K562 (cell line): ENCODE measurements around the gene RABL3. TPM values are rescaled to one million over a fixed set of nuclear protein-coding genes. Genes with fewer than 3 reads are reported as not detected.
A peak's percentile ranks its signal among the peaks of the same experiment; 100 is the strongest.

Experiments
- ARID4B ChIP-seq: sonication (generic); formaldehyde crosslinking; IDR thresholded peaks from 2 replicates; pipeline ENCODE4 v1.8.0; 2022; ENCODE audit warnings: mild to moderate bottlenecking, missing genetic modification reagents
- CEBPB ChIP-seq: fragments of 450-650 bp; IDR thresholded peaks from 2 replicates; pipeline ENCODE4 v1.6.1; 2016; ENCODE audit warnings: missing genetic modification characterization, missing compliant biosample characterization
- CHCHD3 ChIP-seq: fragments of 250-450 bp; sonication (Bioruptor Pico); IDR thresholded peaks from 2 replicates; pipeline ENCODE4 v2.1.2; 2022; ENCODE audit warnings: mild to moderate bottlenecking
- GABPA ChIP-seq: fragments of 200-800 bp; sonication (Bioruptor generic); conservative IDR thresholded peaks from 2 replicates; pipeline ENCODE4 v1.6.1; 2016; ENCODE audit warnings: low read depth, missing genetic modification characterization, missing compliant biosample characterization
- MAFF ChIP-seq: IDR thresholded peaks from 2 replicates; pipeline ENCODE4 v1.6.1; 2012; ENCODE audit warnings: low read length, improper control_type of control experiment
- MEIS2 ChIP-seq: fragments of 450-650 bp; IDR thresholded peaks from 2 replicates; pipeline ENCODE4 v1.6.1; 2014; ENCODE audit warnings: mild to moderate bottlenecking; ENCODE audit not compliant: partially characterized antibody
- MYC ChIP-seq, 2 experiments: fragments of 250-450 bp in 1 of 2; sonication (Bioruptor Pico) in 1 of 2; IDR thresholded peaks; 2 replicates each; pipeline versions ENCODE4 v1.5.1 to v1.6.1; 2012 to 2021; ENCODE audit warnings: low read depth in 2 of 2, borderline replicate concordance in 1 of 2, improper control_type of control experiment in 1 of 2, low read length in 1 of 2, mild to moderate bottlenecking in 1 of 2, moderate library complexity in 1 of 2
- NCOA1 ChIP-seq: fragments of 450-650 bp; IDR thresholded peaks from 2 replicates; pipeline ENCODE4 v1.6.1; 2016; ENCODE audit warnings: low read depth
- PHF21A ChIP-seq: fragments of 450-650 bp; IDR thresholded peaks from 2 replicates; pipeline ENCODE4 v1.6.1; 2017; ENCODE audit warnings: low read depth, borderline replicate concordance
- PRMT5 ChIP-seq: sonication (generic); formaldehyde crosslinking; IDR thresholded peaks from 2 replicates; pipeline ENCODE4 v1.5.0; 2020; ENCODE audit warnings: missing genetic modification reagents
- RREB1 ChIP-seq: fragments of 250-450 bp; sonication (Bioruptor Pico); IDR thresholded peaks from 2 replicates; pipeline ENCODE4 v1.4.0; 2020
- SNIP1 ChIP-seq: fragments of 450-650 bp; IDR thresholded peaks from 2 replicates; pipeline ENCODE4 v1.7.1; 2017; ENCODE audit warnings: low read depth, mild to moderate bottlenecking
- TFAM ChIP-seq: fragments of 250-450 bp; sonication (Bioruptor Pico); conservative IDR thresholded peaks from 2 replicates; pipeline ENCODE4 v1.5.0; 2021; ENCODE audit warnings: mild to moderate bottlenecking, moderate library complexity
- THRA ChIP-seq: fragments of 450-650 bp; IDR thresholded peaks from 2 replicates; pipeline ENCODE4 v1.6.1; 2017; ENCODE audit warnings: mild to moderate bottlenecking, moderate library complexity
- TOE1 ChIP-seq, 2 experiments: fragments of 450-650 bp in 1 of 2; sonication (generic) in 1 of 2; formaldehyde crosslinking in 1 of 2; IDR thresholded peaks; 2 replicates each; pipeline versions ENCODE4 v1.7.1 to v1.8.0; 2016 to 2022; ENCODE audit warnings: borderline replicate concordance in 2 of 2, mild to moderate bottlenecking in 2 of 2, antibody characterized with exemption in 1 of 2, inconsistent platforms in 1 of 2, low read depth in 1 of 2, missing genetic modification reagents in 1 of 2, moderate library complexity in 1 of 2
- WHSC1 ChIP-seq: IDR thresholded peaks from one replicate; pipeline ENCODE4 v1.6.1; 2012; ENCODE audit warnings: low read length, control low read depth, inconsistent platforms
- polyA plus RNA-seq, 8 experiments: library from polyadenylated mRNA; depleted of rRNA in 4 of 8; stranded (reverse) in 5 of 8; unstranded in 3 of 8; fragments of >200 nt; fragmentation: Nextera tagmentation in 2 of 8; fragmentation: Illumina TruSeq in 1 of 8; extraction: Ambion mirVana in 2 of 8; extraction: Trizol in 1 of 8; gene quantifications; 2 replicates each; pipeline versions ENCODE4 v1.2.1 to v1.2.3, GENCODE V29; 2011 to 2014; ENCODE audit warnings: inconsistent platforms in 1 of 8, missing spikeins in 1 of 8
- total RNA-seq, 7 experiments: library from RNA; depleted of rRNA in 6 of 7; stranded (reverse); fragments of >200 nt in 6 of 7; fragmentation: Illumina TruSeq in 2 of 7; extraction: Trizol in 2 of 7; gene quantifications; 2 replicates each; pipeline versions ENCODE4 v1.2.1 to v1.2.3, GENCODE V29; 2011 to 2021; ENCODE audit warnings: low replicate concordance in 1 of 7

The RABL3 gene
- total and polyA plus RNA-seq, 9 of the 15 experiments (the other 6 are each of a cell fraction or from before 2014, with no cell fraction given), result 6.5 to 30.7 (median 12.3) TPM

GRCh38 chr3:120693439-120694171 lies 48.7 kb downstream of the RABL3 start (continued):
- no peak for TF ChIP-seq THRA
- TF ChIP-seq MEIS2, result peak; percentile 36
- TF ChIP-seq TOE1 (IDR thresholded peaks at IDR 0.05; ENCODE audit: borderline replicate concordance), result no peak
- no peak for TF ChIP-seq TOE1 (CRISPR knock-in tag; IDR thresholded peaks at IDR 0.05; ENCODE audit: borderline replicate concordance, low read depth)
- no peak for TF ChIP-seq NCOA1
- TF ChIP-seq WHSC1, result no peak
- TF ChIP-seq PRMT5 (CRISPR knock-in tag), result no peak
- no peak for TF ChIP-seq MYC (IDR thresholded peaks at IDR 0.05; ENCODE audit: low read depth, low read length)
- TF ChIP-seq MYC (CRISPR knock-in tag; IDR thresholded peaks at IDR 0.05; ENCODE audit: borderline replicate concordance, low read depth), result no peak
- no peak for TF ChIP-seq TFAM (CRISPR knock-in tag)
- no peak for TF ChIP-seq GABPA (tag)
- TF ChIP-seq RREB1 (CRISPR knock-in tag), result no peak
- no peak for TF ChIP-seq SNIP1
- no peak for TF ChIP-seq ARID4B
- TF ChIP-seq CEBPB (tag), result no peak
- no peak for TF ChIP-seq CHCHD3 (CRISPR knock-in tag)
- TF ChIP-seq PHF21A, result no peak
- peak; percentile 78 for TF ChIP-seq MAFF
